ENCODE measurements around the gene RNF113B. TPM values are rescaled to one million over a fixed set of nuclear protein-coding genes. Genes with fewer than 3 reads are reported as not detected.

RNF113B gene
- total and polyA plus RNA-seq, 4 donors, result 0.64 TPM; not detected in 3

- no peak for TF ChIP-seq RXRA (IDR thresholded peaks at IDR 0.05)
- TF ChIP-seq GABPA (IDR thresholded peaks at IDR 0.05 in 1 of 2, conservative IDR thresholded peaks at IDR 0.05 in 1 of 2), result no peak
- no peak for TF ChIP-seq EGR1 (IDR thresholded peaks at IDR 0.05; ENCODE audit: low read depth in 2 of 2)
- no peak for TF ChIP-seq ZBTB33 (IDR thresholded peaks at IDR 0.05)
- TF ChIP-seq REST (IDR thresholded peaks at IDR 0.05), result no peak
- no peak for TF ChIP-seq MAX (IDR thresholded peaks at IDR 0.05)
- no peak for TF ChIP-seq FOXA1 (IDR thresholded peaks at IDR 0.05)
- TF ChIP-seq RAD21 (IDR thresholded peaks at IDR 0.05), result no peak
- Histone ChIP-seq H3K4me3 (ENCODE audit: low read depth in 1 of 3, low read length in 3 of 3) (no peak overlapping the region), H3K9me3 (ENCODE audit: control insufficient read depth in 4 of 4, low read length in 3 of 4) (no peaks in the 10 kb centered on the region), H3K27ac (ENCODE audit: low read depth in 1 of 2, low read length in 2 of 2) (no peak overlapping the region), H3K27me3 (ENCODE audit: control insufficient read depth in 4 of 4, insufficient read depth in 4 of 4, low read length in 3 of 4) (no peaks in the 10 kb centered on the region), H3K9ac (ENCODE audit: low read depth in 1 of 2, low read length in 2 of 2) (no peak overlapping the region), H3K36me3 (ENCODE audit: control insufficient read depth in 4 of 4, insufficient read depth in 3 of 4, low read depth in 1 of 4, low read length in 3 of 4) (no peaks in the 10 kb centered on the region), H3K4me1 (ENCODE audit: control insufficient read depth in 4 of 4, insufficient read depth in 4 of 4, low read length in 3 of 4) (no peaks in the 10 kb centered on the region)
- DNase-seq (ENCODE audit: low spot score), result no peak
- 71% methylated on average over 3 of the region's 3 CpGs for WGBS
Measured at GRCh38 chr13:98133946-98134345, 43.1 kb downstream of the RNF113B start.

- Histone ChIP-seq H3K9ac (ENCODE audit: low read depth in 1 of 2, low read length in 2 of 2) (no peak overlapping the region), H3K36me3 (ENCODE audit: control insufficient read depth in 4 of 4, insufficient read depth in 3 of 4, low read depth in 1 of 4, low read length in 3 of 4) (no peaks in the 10 kb centered on the region), H3K4me1 (ENCODE audit: control insufficient read depth in 4 of 4, insufficient read depth in 4 of 4, low read length in 3 of 4) (no peaks in the 10 kb centered on the region), H3K27ac (ENCODE audit: low read depth in 1 of 2, low read length in 2 of 2) (no peak overlapping the region), H3K27me3 (ENCODE audit: control insufficient read depth in 4 of 4, insufficient read depth in 4 of 4, low read length in 3 of 4) (no peaks in the 10 kb centered on the region), H3K9me3 (ENCODE audit: control insufficient read depth in 4 of 4, low read length in 3 of 4) (no peaks in the 10 kb centered on the region), H3K4me3 (ENCODE audit: low read depth in 1 of 3, low read length in 3 of 3) (no peak overlapping the region)
- WGBS, result 94% methylated on average over 5 of the region's 5 CpGs
- no peak for DNase-seq (ENCODE audit: low spot score)
- no peak for TF ChIP-seq MAX (IDR thresholded peaks at IDR 0.05)
- no peak for TF ChIP-seq REST (IDR thresholded peaks at IDR 0.05)
- no peak for TF ChIP-seq SP1 (IDR thresholded peaks at IDR 0.05)
- no peak for TF ChIP-seq YY1 (IDR thresholded peaks at IDR 0.05)
- no peak for TF ChIP-seq EGR1 (IDR thresholded peaks at IDR 0.05; ENCODE audit: low read depth in 2 of 2)
- TF ChIP-seq TAF1 (conservative IDR thresholded peaks at IDR 0.05), result no peak
- no peak for TF ChIP-seq RXRA (IDR thresholded peaks at IDR 0.05)
- no peak for TF ChIP-seq NR2F2 (IDR thresholded peaks at IDR 0.05)
- no peak for TF ChIP-seq HNF4A (conservative IDR thresholded peaks at IDR 0.05)
- TF ChIP-seq ATF3 (IDR thresholded peaks at IDR 0.05), result no peak
- TF ChIP-seq GABPA (IDR thresholded peaks at IDR 0.05 in 1 of 2, conservative IDR thresholded peaks at IDR 0.05 in 1 of 2), result no peak
- TF ChIP-seq FOXA2 (IDR thresholded peaks at IDR 0.05), result no peak
- TF ChIP-seq JUND (IDR thresholded peaks at IDR 0.05), result no peak
- no peak for TF ChIP-seq CTCF (IDR thresholded peaks at IDR 0.05; ENCODE audit: low read depth, low read length, missing input control)
- TF ChIP-seq FOXA1 (IDR thresholded peaks at IDR 0.05), result no peak
- no peak for TF ChIP-seq RAD21 (IDR thresholded peaks at IDR 0.05)
- no peak for TF ChIP-seq HNF4G (IDR thresholded peaks at IDR 0.05)
Measured at GRCh38 chr13:98129059-98129746, 47.9 kb downstream of the RNF113B start.
